Stimulated activated CD4-positive, alpha-beta T cell treated with anti-CD3 and anti-CD28 coated beads, Interleukin-2, amount 100 ng/mL, for 24 hours (primary cell): ENCODE results near the gene RGL1.

ENCODE experiments used
- DNase-seq, 2 donors: peaks; one replicate each; pipeline ENCODE4 v3.0.0-alpha.2; 2020

RGL1 gene

GRCh38 chr1:183961132-183961531 lies 156.2 kb downstream of the RGL1 start:
- DNase-seq = no peak

- DNase-seq = no peak
These were observed 158.0 kb downstream of the RGL1 start for GRCh38 chr1:183962903-183963302.

- no peak for DNase-seq
These were observed 160.8 kb downstream of the RGL1 start for GRCh38 chr1:183965726-183966125.

DNA sequence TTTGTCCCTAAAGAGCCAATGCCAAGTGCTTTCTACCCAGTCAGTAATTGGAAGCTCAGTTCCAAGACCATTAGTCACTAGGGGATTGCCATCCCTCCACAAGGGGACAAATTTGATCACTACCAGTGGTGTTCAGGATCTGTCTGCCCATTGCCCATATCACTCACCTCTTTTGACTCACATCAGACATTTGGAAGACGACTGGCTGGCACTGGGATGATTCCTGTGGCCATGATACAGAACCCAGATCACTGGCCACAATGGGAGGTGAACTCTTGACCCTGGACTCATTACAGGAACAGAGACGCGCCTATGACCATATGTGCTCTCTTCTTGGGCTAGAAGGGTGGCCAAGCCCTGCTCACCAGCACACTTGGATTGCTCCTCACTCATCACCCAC lies 161.6 kb downstream of the RGL1 start:
- no peak for DNase-seq

GRCh38 chr1:183967914-183968313 lies 163.0 kb downstream of the RGL1 start:
- DNase-seq = no peak

GRCh38 chr1:183968386-183968785 lies 163.5 kb downstream of the RGL1 start:
- DNase-seq = no peak

- DNase-seq = no peak
These were observed 165.8 kb downstream of the RGL1 start for GRCh38 chr1:183970516-183971300.

- no peak for DNase-seq
These were observed 170.7 kb downstream of the RGL1 start for GRCh38 chr1:183975651-183976050.

- DNase-seq = no peak
These were observed 172.8 kb downstream of the RGL1 start for GRCh38 chr1:183977717-183978116.
